GM12878 (cell line): ENCODE measurements around the gene EXPH5. TPM values are rescaled to one million over a fixed set of nuclear protein-coding genes. Genes with fewer than 3 reads are reported as not detected.
A peak's percentile ranks its signal among the peaks of the same experiment; 100 is the strongest.

Source experiments
- ASH2L ChIP-seq: fragments of 300-600, 200-600 bp; sonication (generic); IDR thresholded peaks from 2 replicates; pipeline ENCODE4 v1.6.1; 2017; ENCODE audit warnings: low read depth, mild to moderate bottlenecking, borderline replicate concordance
- BACH1 ChIP-seq: fragments of 450-650 bp; IDR thresholded peaks from 2 replicates; pipeline ENCODE4 v1.6.1; 2017; ENCODE audit warnings: mild to moderate bottlenecking, borderline replicate concordance
- CHD1 ChIP-seq: IDR thresholded peaks from 2 replicates; pipeline ENCODE4 v1.6.1; 2012; ENCODE audit warnings: low read depth, low read length, improper control_type of control experiment
- CHD2 ChIP-seq: IDR thresholded peaks from 2 replicates; pipeline ENCODE4 v1.6.1; 2011; ENCODE audit warnings: low read depth, low read length, improper control_type of control experiment, borderline replicate concordance
- CHD4 ChIP-seq: fragments of 200-600 bp; sonication (generic); IDR thresholded peaks from 2 replicates; pipeline ENCODE4 v1.6.1; 2016; ENCODE audit warnings: mild to moderate bottlenecking
- DPF2 ChIP-seq: fragments of 450-650 bp; IDR thresholded peaks from 2 replicates; pipeline ENCODE4 v1.6.1; 2017; ENCODE audit warnings: mild to moderate bottlenecking
- EP300 ChIP-seq, 2 experiments: fragments of 150-350 bp in 1 of 2; IDR thresholded peaks; 2 replicates each; pipeline ENCODE4 v1.6.1; 2011 to 2012; ENCODE audit warnings: low read depth in 2 of 2, low read length in 2 of 2, borderline replicate concordance in 1 of 2, improper control_type of control experiment in 1 of 2, inconsistent platforms in 1 of 2; ENCODE audit not compliant: control insufficient read depth in 1 of 2
- GABPA ChIP-seq: IDR thresholded peaks from 2 replicates; pipeline ENCODE4 v1.6.1; 2014; ENCODE audit warnings: antibody characterized with exemption, low read depth, mild to moderate bottlenecking, inconsistent platforms
- GATAD2B ChIP-seq: fragments of 450-650 bp; conservative IDR thresholded peaks from 2 replicates; pipeline ENCODE4 v1.6.1; 2017; ENCODE audit warnings: low read depth, mild to moderate bottlenecking, moderate library complexity
- KDM1A ChIP-seq: fragments of 200-600 bp; sonication (generic); IDR thresholded peaks from 2 replicates; pipeline ENCODE4 v1.6.1; 2016; ENCODE audit warnings: borderline replicate concordance
- NFYA ChIP-seq: IDR thresholded peaks from 2 replicates; pipeline ENCODE4 v1.6.1; 2011; ENCODE audit warnings: low read depth, mild to moderate bottlenecking, low read length, improper control_type of control experiment, borderline replicate concordance
- NRF1 ChIP-seq: conservative IDR thresholded peaks from 2 replicates; pipeline ENCODE4 v1.6.1; 2011; ENCODE audit warnings: mild to moderate bottlenecking, low read depth, low read length, improper control_type of control experiment
- RCOR1 ChIP-seq: conservative IDR thresholded peaks from 2 replicates; pipeline ENCODE4 v1.6.1; 2012; ENCODE audit warnings: low read depth, low read length, improper control_type of control experiment
- RELA ChIP-seq: fragments of 450-650 bp; IDR thresholded peaks from 2 replicates; pipeline ENCODE4 v1.8.0; 2014; ENCODE audit warnings: borderline replicate concordance; ENCODE audit not compliant: partially characterized antibody
- RUNX3 ChIP-seq: IDR thresholded peaks from 2 replicates; pipeline ENCODE4 v1.6.1; 2012; ENCODE audit warnings: low read length, inconsistent platforms
- SMAD5 ChIP-seq: IDR thresholded peaks from 2 replicates; pipeline ENCODE4 v1.6.1; 2016; ENCODE audit warnings: antibody characterized with exemption, low read depth
- SMARCA5 ChIP-seq: fragments of 450-650 bp; IDR thresholded peaks from 2 replicates; pipeline ENCODE4 v1.6.1; 2017; ENCODE audit warnings: mild to moderate bottlenecking
- STAT3 ChIP-seq: IDR thresholded peaks from 2 replicates; pipeline ENCODE4 v1.6.1; 2011; ENCODE audit warnings: low read depth, low read length, improper control_type of control experiment
- TARDBP ChIP-seq: IDR thresholded peaks from 2 replicates; pipeline ENCODE4 v1.6.1; 2016; ENCODE audit warnings: borderline replicate concordance
- TCF12 ChIP-seq: IDR thresholded peaks from 2 replicates; pipeline ENCODE4 v1.6.1; 2011; ENCODE audit warnings: low read depth, mild to moderate bottlenecking, low read length
- TCF3 ChIP-seq: IDR thresholded peaks from 2 replicates; pipeline ENCODE4 v1.6.1; 2012; ENCODE audit warnings: low read depth, mild to moderate bottlenecking, low read length, borderline replicate concordance; ENCODE audit not compliant: insufficient read depth
- WRNIP1 ChIP-seq: IDR thresholded peaks from 2 replicates; pipeline ENCODE4 v1.6.1; 2011; ENCODE audit warnings: low read depth, low read length, improper control_type of control experiment, borderline replicate concordance
- YBX1 ChIP-seq: fragments of 450-650 bp; IDR thresholded peaks from 2 replicates; pipeline ENCODE4 v1.6.1; 2016; ENCODE audit warnings: antibody characterized with exemption
- ZNF622 ChIP-seq: fragments of 450-650 bp; IDR thresholded peaks from 2 replicates; pipeline ENCODE4 v1.6.1; 2017; ENCODE audit warnings: mild to moderate bottlenecking, inconsistent platforms
- polyA plus RNA-seq, 11 experiments: library from polyadenylated mRNA; depleted of rRNA in 4 of 11; unstranded in 6 of 11; stranded (reverse) in 5 of 11; fragments of >200 nt; fragmentation: Nextera tagmentation in 4 of 11; fragmentation: Illumina TruSeq in 1 of 11; extraction: Ambion mirVana in 4 of 11; extraction: Trizol in 1 of 11; gene quantifications; 1 replicate in 1 of 11; 2 replicates in 10 of 11; pipeline versions ENCODE4 v1.2.1 to v1.2.3, GENCODE V29; 2011 to 2016; ENCODE audit warnings: inconsistent platforms in 2 of 11, missing spikeins in 2 of 11, low read depth in 1 of 11
- total RNA-seq, 4 experiments: library from RNA; depleted of rRNA in 3 of 4; stranded (reverse); fragments of >200 nt in 3 of 4; fragmentation: Illumina TruSeq in 1 of 4; extraction: Trizol in 1 of 4; gene quantifications; 2 replicates each; pipeline versions ENCODE4 v1.2.1 to v1.2.3, GENCODE V29; 2013 to 2021
- TF ChIP-seq, protein P1 (sequence below): IDR thresholded peaks from 2 replicates; pipeline ENCODE4 v1.6.1; 2011; ENCODE audit warnings: mild to moderate bottlenecking, low read depth, low read length, moderate library complexity; ENCODE audit not compliant: insufficient replicate concordance
- TF ChIP-seq, protein P2 (sequence below): fragments of 450-650 bp; formaldehyde crosslinking; IDR thresholded peaks from 2 replicates; pipeline ENCODE4 v1.4.0; 2020; ENCODE audit warnings: mild to moderate bottlenecking, moderate library complexity
- TF ChIP-seq, protein P3 (sequence below): fragments of 450-650 bp; IDR thresholded peaks from 2 replicates; pipeline ENCODE4 v1.6.1; 2014; ENCODE audit warnings: mild to moderate bottlenecking

Gene EXPH5
- total and polyA plus RNA-seq, 10 of the 15 experiments (the other 5 are each of a cell fraction or from before 2014, with no cell fraction given), result 0.69 to 11.1 (median 4.3) TPM

DNA sequence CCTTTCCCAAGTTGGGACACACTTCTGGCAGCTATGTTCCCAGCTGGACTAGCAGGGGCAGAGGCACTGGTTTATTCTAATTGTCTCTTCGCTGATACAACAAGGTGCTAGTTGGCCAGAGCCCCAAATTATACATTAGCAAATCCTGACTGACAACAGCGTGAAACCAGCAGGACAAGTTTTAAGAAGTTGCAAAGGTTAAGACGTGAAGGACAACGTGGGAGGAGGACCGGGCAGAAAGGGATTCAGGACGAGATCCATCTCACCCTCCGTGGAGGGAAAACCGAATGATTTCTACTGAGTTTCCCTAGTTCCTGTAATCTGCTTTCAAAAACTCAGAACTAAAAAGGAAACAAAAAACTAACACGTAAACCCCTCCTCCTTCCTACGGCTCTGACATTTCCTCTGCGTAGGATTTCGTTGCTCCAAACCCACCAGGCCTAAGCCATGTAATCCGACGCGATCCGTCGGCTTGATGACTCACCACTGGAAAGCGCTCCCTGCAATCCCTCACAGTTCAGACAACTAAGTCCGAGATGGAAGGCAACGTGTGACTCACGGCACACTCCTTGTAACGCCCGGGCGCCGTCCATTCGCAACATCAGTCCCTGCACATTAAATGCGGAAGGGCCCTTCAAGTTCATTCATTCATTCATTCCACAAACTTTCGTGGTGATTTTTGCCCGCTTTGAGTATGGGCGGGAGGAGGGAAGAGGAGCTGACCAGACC is 96.1 kb downstream of the EXPH5 start (continued):
- TF ChIP-seq RUNX3 (peak; percentile 38; the same call in 1 of the 2 replicates), WRNIP1 (no peak), TARDBP (no peak), BACH1 (no peak), ZNF622 (no peak), KDM1A (no peak), ASH2L (peak; percentile 40; the same call in 1 of the 2 replicates), YBX1 (no peak), GATAD2B (no peak), CHD1 (no peak), DPF2 (no peak), GABPA (no peak), NRF1 (no peak), STAT3 (no peak), CHD4 (no peak), TCF3 (no peak), RELA (no peak), RCOR1 (no peak), CHD2 (no peak), EP300 (IDR thresholded peaks at IDR 0.05; ENCODE audit: borderline replicate concordance in 1 of 2, control insufficient read depth in 1 of 2, low read depth in 2 of 2, low read length in 2 of 2) (0 out of 4 replicates have a peak, but pooled peaks of 1 of the 2 experiments have one; percentile 3), NFYA (no peak), TCF12 (no peak), SMAD5 (peak; percentile 82; the same call in 1 of the 2 replicates), SMARCA5 (no peak)
- TF ChIP-seq, protein P1, sequence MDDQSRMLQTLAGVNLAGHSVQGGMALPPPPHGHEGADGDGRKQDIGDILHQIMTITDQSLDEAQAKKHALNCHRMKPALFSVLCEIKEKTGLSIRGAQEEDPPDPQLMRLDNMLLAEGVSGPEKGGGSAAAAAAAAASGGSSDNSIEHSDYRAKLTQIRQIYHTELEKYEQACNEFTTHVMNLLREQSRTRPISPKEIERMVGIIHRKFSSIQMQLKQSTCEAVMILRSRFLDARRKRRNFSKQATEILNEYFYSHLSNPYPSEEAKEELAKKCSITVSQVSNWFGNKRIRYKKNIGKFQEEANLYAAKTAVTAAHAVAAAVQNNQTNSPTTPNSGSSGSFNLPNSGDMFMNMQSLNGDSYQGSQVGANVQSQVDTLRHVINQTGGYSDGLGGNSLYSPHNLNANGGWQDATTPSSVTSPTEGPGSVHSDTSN, result no peak
- TF ChIP-seq, protein P2, sequence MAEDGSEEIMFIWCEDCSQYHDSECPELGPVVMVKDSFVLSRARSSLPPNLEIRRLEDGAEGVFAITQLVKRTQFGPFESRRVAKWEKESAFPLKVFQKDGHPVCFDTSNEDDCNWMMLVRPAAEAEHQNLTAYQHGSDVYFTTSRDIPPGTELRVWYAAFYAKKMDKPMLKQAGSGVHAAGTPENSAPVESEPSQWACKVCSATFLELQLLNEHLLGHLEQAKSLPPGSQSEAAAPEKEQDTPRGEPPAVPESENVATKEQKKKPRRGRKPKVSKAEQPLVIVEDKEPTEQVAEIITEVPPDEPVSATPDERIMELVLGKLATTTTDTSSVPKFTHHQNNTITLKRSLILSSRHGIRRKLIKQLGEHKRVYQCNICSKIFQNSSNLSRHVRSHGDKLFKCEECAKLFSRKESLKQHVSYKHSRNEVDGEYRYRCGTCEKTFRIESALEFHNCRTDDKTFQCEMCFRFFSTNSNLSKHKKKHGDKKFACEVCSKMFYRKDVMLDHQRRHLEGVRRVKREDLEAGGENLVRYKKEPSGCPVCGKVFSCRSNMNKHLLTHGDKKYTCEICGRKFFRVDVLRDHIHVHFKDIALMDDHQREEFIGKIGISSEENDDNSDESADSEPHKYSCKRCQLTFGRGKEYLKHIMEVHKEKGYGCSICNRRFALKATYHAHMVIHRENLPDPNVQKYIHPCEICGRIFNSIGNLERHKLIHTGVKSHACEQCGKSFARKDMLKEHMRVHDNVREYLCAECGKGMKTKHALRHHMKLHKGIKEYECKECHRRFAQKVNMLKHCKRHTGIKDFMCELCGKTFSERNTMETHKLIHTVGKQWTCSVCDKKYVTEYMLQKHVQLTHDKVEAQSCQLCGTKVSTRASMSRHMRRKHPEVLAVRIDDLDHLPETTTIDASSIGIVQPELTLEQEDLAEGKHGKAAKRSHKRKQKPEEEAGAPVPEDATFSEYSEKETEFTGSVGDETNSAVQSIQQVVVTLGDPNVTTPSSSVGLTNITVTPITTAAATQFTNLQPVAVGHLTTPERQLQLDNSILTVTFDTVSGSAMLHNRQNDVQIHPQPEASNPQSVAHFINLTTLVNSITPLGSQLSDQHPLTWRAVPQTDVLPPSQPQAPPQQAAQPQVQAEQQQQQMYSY (CRISPR knock-in tag), result no peak
- TF ChIP-seq, protein P3, sequence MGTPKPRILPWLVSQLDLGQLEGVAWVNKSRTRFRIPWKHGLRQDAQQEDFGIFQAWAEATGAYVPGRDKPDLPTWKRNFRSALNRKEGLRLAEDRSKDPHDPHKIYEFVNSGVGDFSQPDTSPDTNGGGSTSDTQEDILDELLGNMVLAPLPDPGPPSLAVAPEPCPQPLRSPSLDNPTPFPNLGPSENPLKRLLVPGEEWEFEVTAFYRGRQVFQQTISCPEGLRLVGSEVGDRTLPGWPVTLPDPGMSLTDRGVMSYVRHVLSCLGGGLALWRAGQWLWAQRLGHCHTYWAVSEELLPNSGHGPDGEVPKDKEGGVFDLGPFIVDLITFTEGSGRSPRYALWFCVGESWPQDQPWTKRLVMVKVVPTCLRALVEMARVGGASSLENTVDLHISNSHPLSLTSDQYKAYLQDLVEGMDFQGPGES, result no peak
